ENCODE measurements around the gene ARX. TPM values are rescaled to one million over a fixed set of nuclear protein-coding genes. Genes with fewer than 3 reads are reported as not detected.

Gene ARX
- total and polyA plus RNA-seq, 11 donors, result not detected

GRCh38 chrX:25025615-25026014 is 9.8 kb upstream of the ARX start:
- peaks cover 7 to 65% (median 36%) of the 10 kb centered on the region in 9 donors for H3K27me3 ChIP-seq

DNA sequence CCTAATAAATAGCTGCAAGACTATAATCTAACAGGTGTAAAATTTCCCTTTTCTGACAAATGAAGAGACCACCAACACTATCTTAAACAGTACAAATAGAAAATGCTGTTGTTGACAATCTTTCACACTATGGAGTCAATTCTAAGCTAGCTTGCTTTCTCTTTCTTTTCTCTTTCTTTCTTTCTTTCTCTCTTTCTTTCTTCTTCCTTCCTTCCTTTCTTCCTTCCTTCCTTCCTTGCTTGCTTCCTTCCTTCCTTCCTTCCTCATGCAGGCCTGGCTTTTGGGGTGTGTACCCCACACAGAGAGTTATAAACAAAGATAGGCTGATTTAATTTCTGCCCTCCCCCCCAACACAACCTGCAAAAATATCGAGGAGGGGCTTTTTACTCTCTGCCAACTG is 8.1 kb upstream of the ARX start:
- 31 to 48% (median 37%) methylated on average over 1 of the region's 1 CpG for WGBS, 4 donors
- no peak for DNase-seq
- ATAC-seq, result no peak
- Histone ChIP-seq H3K27ac (no peak overlapping the region), H3K9me3 (no peaks in the 10 kb centered on the region), H3K36me3 (no peaks in the 10 kb centered on the region), H3K27me3 (peaks cover 13 to 80% (median 53%) of the 10 kb centered on the region in 9 donors), H3K4me3 (no peak overlapping the region), H3K4me1 (peaks cover 0 to 15% (median 0%) of the 10 kb centered on the region in 12 donors)
- TF ChIP-seq POLR2A (IDR thresholded peaks at IDR 0.05), result no peak
- no peak for TF ChIP-seq CTCF (IDR thresholded peaks at IDR 0.05)
- intact Hi-C loops (cut with DNase I), result no loop called here

More at GRCh38 chrX:25025615-25026014, 9.8 kb upstream of the ARX start:
- no peak overlapping the region for H3K4me3 ChIP-seq
- H3K27ac ChIP-seq, result no peak overlapping the region
- peaks cover 0 to 9% (median 0%) of the 10 kb centered on the region in 12 donors for H3K4me1 ChIP-seq
- no peaks in the 10 kb centered on the region for H3K9me3 ChIP-seq
- 63 to 86% (median 70%) methylated on average over 2 of the region's 2 CpGs for WGBS, 4 donors
- H3K36me3 ChIP-seq, result no peaks in the 10 kb centered on the region
- ATAC-seq, result no peak
- TF ChIP-seq POLR2A (IDR thresholded peaks at IDR 0.05), result no peak
- no peak for TF ChIP-seq CTCF (IDR thresholded peaks at IDR 0.05)
- no peak for DNase-seq
- intact Hi-C loops (cut with DNase I), result no loop called here

GRCh38 chrX:25022499-25023325 is 6.9 kb upstream of the ARX start:
- 2 to 23% (median 11%) methylated on average over 25 to 59 of the region's 59 CpGs for WGBS, 4 donors
- no peak overlapping the region for H3K27ac ChIP-seq
- H3K27me3 ChIP-seq, result peaks cover 17 to 91% (median 65%) of the 10 kb centered on the region in 9 donors
- ATAC-seq, result no peak
- intact Hi-C loops (cut with DNase I), result no loop called here
- DNase-seq, result no peak
- TF ChIP-seq CTCF (IDR thresholded peaks at IDR 0.05) (no peak), POLR2A (IDR thresholded peaks at IDR 0.05) (no peak)
- no peaks in the 10 kb centered on the region for H3K36me3 ChIP-seq
- H3K9me3 ChIP-seq, result no peaks in the 10 kb centered on the region
- no peak overlapping the region for H3K4me3 ChIP-seq
- H3K4me1 ChIP-seq, result peaks cover 0 to 15% (median 0%) of the 10 kb centered on the region in 12 donors

GRCh38 chrX:25020905-25021449 is 5.2 kb upstream of the ARX start:
- peak in 8 of 12 donors; percentile 22 to 48 (median 38) for TF ChIP-seq CTCF (IDR thresholded peaks at IDR 0.05)
- TF ChIP-seq POLR2A (IDR thresholded peaks at IDR 0.05), result no peak
- no peaks in the 10 kb centered on the region for H3K9me3 ChIP-seq
- WGBS, 4 donors, result 1 to 17% (median 9%) methylated on average over 28 to 35 of the region's 35 CpGs
- ATAC-seq, result no peak
- H3K27ac ChIP-seq, result no peak overlapping the region
- H3K27me3 ChIP-seq, result peaks cover 31 to 97% (median 78%) of the 10 kb centered on the region in 9 donors
- peaks cover 0 to 18% (median 0%) of the 10 kb centered on the region in 12 donors for H3K4me1 ChIP-seq
- no peak for DNase-seq
- intact Hi-C loops (cut with DNase I), result no loop called here
- H3K36me3 ChIP-seq, result no peaks in the 10 kb centered on the region
- H3K4me3 ChIP-seq, result peak overlapping the region in 1 of 12 donors; percentile 25
